Keratinocyte (primary cell): ENCODE measurements around the gene NAA80.

ENCODE experiments used
- CTCF ChIP-seq, 3 experiments: IDR thresholded peaks in 1 of 3; conservative IDR thresholded peaks in 1 of 3; optimal IDR thresholded peaks in 1 of 3; 2 replicates in 2 of 3; 3 replicates in 1 of 3; pipeline versions ENCODE3 to v1.5.1; 2011; ENCODE audit warnings: low read length in 3 of 3, mild to moderate bottlenecking in 3 of 3, moderate library complexity in 2 of 3, control low read depth in 1 of 3, inconsistent platforms in 1 of 3; ENCODE audit not compliant: insufficient read depth in 2 of 3; ENCODE audit errors: extremely low read depth in 1 of 3
- EZH2 ChIP-seq: IDR thresholded peaks from one replicate; pipeline ENCODE4 v1.6.1; 2012; ENCODE audit warnings: inconsistent platforms, mild to moderate bottlenecking, low read length, moderate library complexity

- TF ChIP-seq CTCF (optimal IDR thresholded peaks at IDR 0.05 in 1 of 3, IDR thresholded peaks at IDR 0.05 in 1 of 3, conservative IDR thresholded peaks at IDR 0.05 in 1 of 3; ENCODE audit: extremely low read depth in 1 of 3, insufficient read depth in 2 of 3, low read length in 3 of 3) (no peak), EZH2 (no peak)
Measured at GRCh38 chr3:50296721-50297383, 2.4 kb downstream of the NAA80 start.
